NCI-H774 (cell line): Measurements from ENCODE around the gene UIMC1.

Experiments
- DNase-seq: peaks from one replicate; lab custom pipeline; 2025; lab: John Stamatoyannopoulos, UW

UIMC1 gene

GRCh38 chr5:176902102-176902814, 104.3 kb downstream of the UIMC1 start:
- DNase-seq = no peak

GRCh38 chr5:176901260-176902101, 105.1 kb downstream of the UIMC1 start:
- DNase-seq = no peak

- no peak for DNase-seq
Observed at GRCh38 chr5:176900780-176901204, 105.8 kb downstream of the UIMC1 start.

- DNase-seq = no peak
Observed at GRCh38 chr5:176899946-176900779, 106.4 kb downstream of the UIMC1 start.

- DNase-seq = no peak
Observed at GRCh38 chr5:176899296-176899891, 107.2 kb downstream of the UIMC1 start, which contains the start of gene HK3. Gene HK3, minus strand, starts transcription at chr5:176899346. Its CDS starts 3,187 bp downstream, at chr5:176896159.

- no peak for DNase-seq
Observed at GRCh38 chr5:176897263-176897662, 109.3 kb downstream of the UIMC1 start.

GRCh38 chr5:176895831-176896230, 110.7 kb downstream of the UIMC1 start:
- no peak for DNase-seq

- DNase-seq = no peak
Observed at GRCh38 chr5:176894298-176894697, 112.3 kb downstream of the UIMC1 start.

GRCh38 chr5:176892663-176893062, 113.9 kb downstream of the UIMC1 start:
- DNase-seq = no peak

- DNase-seq = no peak
Observed at GRCh38 chr5:176891331-176891958, 115.1 kb downstream of the UIMC1 start.

- no peak for DNase-seq
Observed at GRCh38 chr5:176890455-176891330, 115.9 kb downstream of the UIMC1 start.

GRCh38 chr5:176889321-176890280, 117.0 kb downstream of the UIMC1 start:
- DNase-seq = no peak

- no peak for DNase-seq
Observed at GRCh38 chr5:176888865-176889165, 117.8 kb downstream of the UIMC1 start.

GRCh38 chr5:176888016-176888864, 118.3 kb downstream of the UIMC1 start:
- DNase-seq = no peak

- no peak for DNase-seq
Observed at GRCh38 chr5:176887252-176887849, 119.2 kb downstream of the UIMC1 start.

- no peak for DNase-seq
Observed at GRCh38 chr5:176886336-176887251, 120.0 kb downstream of the UIMC1 start.

- DNase-seq = no peak
Observed at GRCh38 chr5:176884571-176884890, 122.0 kb downstream of the UIMC1 start.
